ENCODE data around the gene FNBP1L. TPM values are rescaled to one million over a fixed set of nuclear protein-coding genes. Genes with fewer than 3 reads are reported as not detected.

Gene FNBP1L
- total and polyA plus RNA-seq, 9 of the 15 experiments (the other 6 are each of a cell fraction or from before 2014, with no cell fraction given): 1.4 to 6.9 (median 5.9) TPM

DNA sequence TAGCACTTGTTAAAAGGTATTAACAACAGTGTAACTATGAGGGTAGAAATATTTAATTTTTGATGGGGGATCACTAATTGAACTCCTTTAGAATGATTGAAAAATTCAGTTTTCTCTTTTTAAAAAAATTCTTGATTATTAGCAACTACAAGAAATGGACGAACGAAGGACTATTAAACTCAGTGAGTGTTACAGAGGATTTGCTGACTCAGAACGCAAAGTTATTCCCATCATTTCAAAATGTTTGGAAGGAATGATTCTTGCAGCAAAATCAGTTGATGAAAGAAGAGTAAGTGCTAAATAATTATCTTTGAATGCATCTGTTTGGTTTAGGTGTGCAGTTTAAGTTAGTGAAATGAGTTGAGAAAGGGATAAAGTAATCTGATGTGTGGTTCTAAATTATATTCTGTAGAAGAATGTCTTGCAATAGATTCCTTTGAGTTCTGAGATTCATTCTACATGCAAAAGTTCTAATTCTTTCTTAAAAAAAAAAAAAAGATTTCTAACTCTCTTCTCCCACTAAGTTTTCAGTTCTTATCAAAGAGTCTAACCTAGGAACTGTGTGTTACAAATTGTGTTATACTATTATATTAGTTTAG is 85.0 kb downstream of the FNBP1L start:
- CTCF ChIA-PET (ENCODE audit: low intra/inter-chr PET ratio): no interaction called here

More for the DNA sequence above, 85.0 kb downstream of the FNBP1L start:
- Histone ChIP-seq H2AFZ (ENCODE audit: low read depth, low read length) (no peak overlapping the region), H3K9me3 (replicated peaks; ENCODE audit: control insufficient read depth, insufficient read depth, low read depth, low read length) (no peaks in the 10 kb centered on the region), H3K4me1 (replicated peaks in 1 of 2; ENCODE audit: control insufficient read depth in 2 of 2, insufficient read depth in 2 of 2, low read length in 2 of 2) (no peaks in the 10 kb centered on the region), H4K20me1 (replicated peaks; ENCODE audit: control insufficient read depth, insufficient read depth, low read length) (no peaks in the 10 kb centered on the region), H3K36me3 (ENCODE audit: control insufficient read depth, insufficient read depth, low read length) (no peaks in the 10 kb centered on the region), H3K9ac (ENCODE audit: insufficient read depth in 1 of 2, low read depth in 2 of 2, low read length in 2 of 2) (no peak overlapping the region), H3K4me3 (no peak overlapping the region), H3K27me3 (ENCODE audit: control insufficient read depth in 2 of 2, insufficient read depth in 2 of 2, low read length in 2 of 2) (no peaks in the 10 kb centered on the region), H3K4me2 (ENCODE audit: insufficient read depth, low read length) (no peak overlapping the region), H3K27ac (ENCODE audit: extremely low read depth, low read depth, low read length) (no peak overlapping the region), H3K9me1 (ENCODE audit: control insufficient read depth, insufficient read depth, low read length) (no peaks in the 10 kb centered on the region), H3K79me2 (ENCODE audit: control insufficient read depth, insufficient read depth, low read length) (no peaks in the 10 kb centered on the region)
- in situ Hi-C loops (cut with MboI) (no loop called here), intact Hi-C loops (cut with micrococcal nuclease) (no loop called here)
- no TSS peak for BruUV-seq (replicated peaks)
- TF ChIP-seq, protein P1, sequence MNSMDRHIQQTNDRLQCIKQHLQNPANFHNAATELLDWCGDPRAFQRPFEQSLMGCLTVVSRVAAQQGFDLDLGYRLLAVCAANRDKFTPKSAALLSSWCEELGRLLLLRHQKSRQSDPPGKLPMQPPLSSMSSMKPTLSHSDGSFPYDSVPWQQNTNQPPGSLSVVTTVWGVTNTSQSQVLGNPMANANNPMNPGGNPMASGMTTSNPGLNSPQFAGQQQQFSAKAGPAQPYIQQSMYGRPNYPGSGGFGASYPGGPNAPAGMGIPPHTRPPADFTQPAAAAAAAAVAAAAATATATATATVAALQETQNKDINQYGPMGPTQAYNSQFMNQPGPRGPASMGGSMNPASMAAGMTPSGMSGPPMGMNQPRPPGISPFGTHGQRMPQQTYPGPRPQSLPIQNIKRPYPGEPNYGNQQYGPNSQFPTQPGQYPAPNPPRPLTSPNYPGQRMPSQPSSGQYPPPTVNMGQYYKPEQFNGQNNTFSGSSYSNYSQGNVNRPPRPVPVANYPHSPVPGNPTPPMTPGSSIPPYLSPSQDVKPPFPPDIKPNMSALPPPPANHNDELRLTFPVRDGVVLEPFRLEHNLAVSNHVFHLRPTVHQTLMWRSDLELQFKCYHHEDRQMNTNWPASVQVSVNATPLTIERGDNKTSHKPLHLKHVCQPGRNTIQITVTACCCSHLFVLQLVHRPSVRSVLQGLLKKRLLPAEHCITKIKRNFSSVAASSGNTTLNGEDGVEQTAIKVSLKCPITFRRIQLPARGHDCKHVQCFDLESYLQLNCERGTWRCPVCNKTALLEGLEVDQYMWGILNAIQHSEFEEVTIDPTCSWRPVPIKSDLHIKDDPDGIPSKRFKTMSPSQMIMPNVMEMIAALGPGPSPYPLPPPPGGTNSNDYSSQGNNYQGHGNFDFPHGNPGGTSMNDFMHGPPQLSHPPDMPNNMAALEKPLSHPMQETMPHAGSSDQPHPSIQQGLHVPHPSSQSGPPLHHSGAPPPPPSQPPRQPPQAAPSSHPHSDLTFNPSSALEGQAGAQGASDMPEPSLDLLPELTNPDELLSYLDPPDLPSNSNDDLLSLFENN (IDR thresholded peaks at IDR 0.05; ENCODE audit: low read depth in 2 of 2, low read length in 2 of 2): no peak
- TF ChIP-seq CTBP1 (IDR thresholded peaks at IDR 0.05; ENCODE audit: borderline replicate concordance): no peak
- TF ChIP-seq C11orf30 (IDR thresholded peaks at IDR 0.05; ENCODE audit: low read depth): peak; percentile 15; the same call in 1 of the 2 replicates
- no peak for TF ChIP-seq HDAC8 (tag; IDR thresholded peaks at IDR 0.05)
- TF ChIP-seq MAFF (IDR thresholded peaks at IDR 0.05; ENCODE audit: low read length): peak; percentile 18; the same call in 1 of the 2 replicates
- no peak for TF ChIP-seq KDM4B (IDR thresholded peaks at IDR 0.05; ENCODE audit: borderline replicate concordance in 2 of 2, low read depth in 1 of 2)
- TF ChIP-seq, protein P2, sequence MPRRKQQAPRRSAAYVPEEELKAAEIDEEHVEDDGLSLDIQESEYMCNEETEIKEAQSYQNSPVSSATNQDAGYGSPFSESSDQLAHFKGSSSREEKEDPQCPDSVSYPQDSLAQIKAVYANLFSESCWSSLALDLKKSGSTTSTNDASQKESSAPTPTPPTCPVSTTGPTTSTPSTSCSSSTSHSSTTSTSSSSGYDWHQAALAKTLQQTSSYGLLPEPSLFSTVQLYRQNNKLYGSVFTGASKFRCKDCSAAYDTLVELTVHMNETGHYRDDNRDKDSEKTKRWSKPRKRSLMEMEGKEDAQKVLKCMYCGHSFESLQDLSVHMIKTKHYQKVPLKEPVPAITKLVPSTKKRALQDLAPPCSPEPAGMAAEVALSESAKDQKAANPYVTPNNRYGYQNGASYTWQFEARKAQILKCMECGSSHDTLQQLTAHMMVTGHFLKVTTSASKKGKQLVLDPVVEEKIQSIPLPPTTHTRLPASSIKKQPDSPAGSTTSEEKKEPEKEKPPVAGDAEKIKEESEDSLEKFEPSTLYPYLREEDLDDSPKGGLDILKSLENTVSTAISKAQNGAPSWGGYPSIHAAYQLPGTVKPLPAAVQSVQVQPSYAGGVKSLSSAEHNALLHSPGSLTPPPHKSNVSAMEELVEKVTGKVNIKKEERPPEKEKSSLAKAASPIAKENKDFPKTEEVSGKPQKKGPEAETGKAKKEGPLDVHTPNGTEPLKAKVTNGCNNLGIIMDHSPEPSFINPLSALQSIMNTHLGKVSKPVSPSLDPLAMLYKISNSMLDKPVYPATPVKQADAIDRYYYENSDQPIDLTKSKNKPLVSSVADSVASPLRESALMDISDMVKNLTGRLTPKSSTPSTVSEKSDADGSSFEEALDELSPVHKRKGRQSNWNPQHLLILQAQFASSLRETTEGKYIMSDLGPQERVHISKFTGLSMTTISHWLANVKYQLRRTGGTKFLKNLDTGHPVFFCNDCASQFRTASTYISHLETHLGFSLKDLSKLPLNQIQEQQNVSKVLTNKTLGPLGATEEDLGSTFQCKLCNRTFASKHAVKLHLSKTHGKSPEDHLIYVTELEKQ (CRISPR knock-in tag; IDR thresholded peaks at IDR 0.05): no peak
- TF ChIP-seq ZNF316 (IDR thresholded peaks at IDR 0.05): peak; percentile 49; the same call in 1 of the 2 replicates
- TF ChIP-seq MAFG (tag; conservative IDR thresholded peaks at IDR 0.05): 0 out of 2 replicates have a peak, but pooled peaks have one; percentile 25
- no peak for TF ChIP-seq ESRRB (CRISPR knock-in tag; IDR thresholded peaks at IDR 0.05; ENCODE audit: borderline replicate concordance)
- no peak for TF ChIP-seq TSC22D4 (tag; IDR thresholded peaks at IDR 0.05)
- TF ChIP-seq TRIM28 (IDR thresholded peaks at IDR 0.05): no peak
- TF ChIP-seq MAFK (IDR thresholded peaks at IDR 0.05; ENCODE audit: low read length): peak; percentile 21; the same call in 1 of the 2 replicates
- TF ChIP-seq SMAD4 (CRISPR knock-in tag; conservative IDR thresholded peaks at IDR 0.05): no peak
- TF ChIP-seq TRIM24 (IDR thresholded peaks at IDR 0.05): no peak
- TF ChIP-seq CAMTA2 (CRISPR knock-in tag; conservative IDR thresholded peaks at IDR 0.05): no peak
- POLR2A ChIA-PET: no interaction called here
- no peak for DNase-seq (ENCODE audit: extremely low read depth in 1 of 4, low spot score in 3 of 4)
- FAIRE-seq: no peak
- no peak for ATAC-seq
- 73% methylated on average over 3 of the region's 3 CpGs for WGBS (ENCODE audit: insufficient coverage, low coverage, missing lambda C conversion rate)
